HG02943 (cell line): ENCODE data around the gene LY6G6C.

Experiments used
- ATAC-seq: cut with Tn5 transposase; IDR thresholded peaks from one replicate; pipeline ENCODE4 v1.9.1; 2021; ENCODE audit warnings: mild to moderate bottlenecking, low read depth, moderate library complexity; ENCODE audit not compliant: unreplicated experiment

Gene LY6G6C

GRCh38 chr6:31721351-31722020 is at the start of gene LY6G6C:
LY6G6C (minus strand) TSS chr6:31721746; CDS start chr6:31721679, 67 bp downstream.
- ATAC-seq = no peak

- no peak for ATAC-seq
These were observed 49.3 kb upstream of the LY6G6C start for GRCh38 chr6:31770860-31771259.

- ATAC-seq = no peak
These were observed 48.3 kb upstream of the LY6G6C start for GRCh38 chr6:31769684-31770371.

GRCh38 chr6:31768363-31769257 is 47.1 kb upstream of the LY6G6C start:
- ATAC-seq = no peak

GRCh38 chr6:31767096-31767645 is 45.6 kb upstream of the LY6G6C start:
- ATAC-seq = no peak

GRCh38 chr6:31765910-31766794 is 44.6 kb upstream of the LY6G6C start:
- no peak for ATAC-seq

GRCh38 chr6:31765559-31765909 is 44.0 kb upstream of the LY6G6C start:
- no peak for ATAC-seq

GRCh38 chr6:31764198-31764597 is 42.7 kb upstream of the LY6G6C start:
- ATAC-seq = no peak

GRCh38 chr6:31763619-31763940 is 42.0 kb upstream of the LY6G6C start:
- no peak for ATAC-seq

GRCh38 chr6:31762878-31763618 is 41.5 kb upstream of the LY6G6C start:
- no peak for ATAC-seq

- ATAC-seq = no peak
These were observed 40.8 kb upstream of the LY6G6C start, which contains the start of gene SAPCD1 for GRCh38 chr6:31762356-31762755. SAPCD1 (plus strand) TSS chr6:31762656; CDS start chr6:31763055, 399 bp downstream.

- ATAC-seq = no peak
These were observed 39.8 kb upstream of the LY6G6C start for GRCh38 chr6:31761343-31761742.

- ATAC-seq = no peak
These were observed 39.2 kb upstream of the LY6G6C start for GRCh38 chr6:31760790-31761189.

GRCh38 chr6:31758281-31758680 is 36.7 kb upstream of the LY6G6C start:
- no peak for ATAC-seq

- no peak for ATAC-seq
These were observed 31.3 kb upstream of the LY6G6C start for GRCh38 chr6:31752739-31753319.

GRCh38 chr6:31750411-31751022 is 29.0 kb upstream of the LY6G6C start:
- no peak for ATAC-seq

- ATAC-seq = no peak
These were observed 27.9 kb upstream of the LY6G6C start for GRCh38 chr6:31749301-31750036.

- ATAC-seq = no peak
These were observed 22.9 kb upstream of the LY6G6C start for GRCh38 chr6:31744422-31744821.
